Breast epithelium (tissue), 3 donors: ENCODE data around the gene ZNF593.

Experiments used
- POLR2A ChIP-seq: fragments of 450-650 bp; IDR thresholded peaks from one replicate; pipeline ENCODE4 v1.6.1; 2016; ENCODE audit warnings: antibody characterized with exemption, mild to moderate bottlenecking, moderate library complexity
- TF ChIP-seq, protein P1 (sequence below), 3 donors: fragments of 450-650 bp; IDR thresholded peaks; one replicate each; pipeline ENCODE4 v1.5.1; 2016 to 2017; ENCODE audit warnings: antibody characterized with exemption in 3 of 3, mild to moderate bottlenecking in 3 of 3, moderate library complexity in 3 of 3

DNA sequence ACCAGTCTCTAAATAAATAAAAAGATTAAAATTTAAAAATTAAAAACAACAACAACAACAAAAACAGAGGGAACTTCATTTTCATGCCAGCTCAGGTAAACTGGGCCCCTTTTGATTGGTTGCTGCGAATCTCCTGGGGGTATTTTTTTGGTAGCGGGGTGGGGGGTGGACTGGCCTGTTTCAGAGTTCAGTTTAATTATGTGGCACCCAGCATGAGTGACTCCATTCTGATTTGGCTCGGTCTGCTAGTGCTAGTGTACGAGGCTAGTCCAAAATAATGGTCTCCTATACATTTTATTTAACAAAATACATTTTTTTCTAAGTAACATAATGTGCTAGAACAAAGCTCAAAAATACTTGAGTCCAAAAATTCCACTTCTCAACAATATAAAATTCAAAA is 39.9 kb upstream of the ZNF593 start:
- TF ChIP-seq, protein P1, sequence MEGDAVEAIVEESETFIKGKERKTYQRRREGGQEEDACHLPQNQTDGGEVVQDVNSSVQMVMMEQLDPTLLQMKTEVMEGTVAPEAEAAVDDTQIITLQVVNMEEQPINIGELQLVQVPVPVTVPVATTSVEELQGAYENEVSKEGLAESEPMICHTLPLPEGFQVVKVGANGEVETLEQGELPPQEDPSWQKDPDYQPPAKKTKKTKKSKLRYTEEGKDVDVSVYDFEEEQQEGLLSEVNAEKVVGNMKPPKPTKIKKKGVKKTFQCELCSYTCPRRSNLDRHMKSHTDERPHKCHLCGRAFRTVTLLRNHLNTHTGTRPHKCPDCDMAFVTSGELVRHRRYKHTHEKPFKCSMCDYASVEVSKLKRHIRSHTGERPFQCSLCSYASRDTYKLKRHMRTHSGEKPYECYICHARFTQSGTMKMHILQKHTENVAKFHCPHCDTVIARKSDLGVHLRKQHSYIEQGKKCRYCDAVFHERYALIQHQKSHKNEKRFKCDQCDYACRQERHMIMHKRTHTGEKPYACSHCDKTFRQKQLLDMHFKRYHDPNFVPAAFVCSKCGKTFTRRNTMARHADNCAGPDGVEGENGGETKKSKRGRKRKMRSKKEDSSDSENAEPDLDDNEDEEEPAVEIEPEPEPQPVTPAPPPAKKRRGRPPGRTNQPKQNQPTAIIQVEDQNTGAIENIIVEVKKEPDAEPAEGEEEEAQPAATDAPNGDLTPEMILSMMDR (IDR thresholded peaks at IDR 0.05) = no peak
- TF ChIP-seq POLR2A = no peak
